PC-9 (cell line): ENCODE measurements around the gene ABHD17A. TPM values are rescaled to one million over a fixed set of nuclear protein-coding genes. Genes with fewer than 3 reads are reported as not detected.

Source experiments
- BruUV-seq: library from RNA; stranded (reverse); fragments of 400-500 nt; replicated peaks from 2 replicates; lab custom pipeline; 2021; lab: Mats Ljungman, UMichigan
- CTCF ChIA-PET: fragments of 300-600 bp; sonication (Branson Sonifier 250); formaldehyde crosslinking; loops from one replicate; lab custom pipeline; 2022; ENCODE audit warnings: antibody characterized with exemption; lab: Charles Lee
- POLR2A ChIA-PET: fragments of 300-600 bp; sonication (Branson Sonifier 250); formaldehyde crosslinking; loops from one replicate; lab custom pipeline; 2022; ENCODE audit warnings: antibody characterized with exemption; ENCODE audit not compliant: unreplicated experiment; lab: Charles Lee
- DNase-seq, 2 experiments: peaks; one replicate each; pipeline versions ENCODE4 v3.0.0 to v3.0.0-alpha.2; 2015 to 2022; ENCODE audit warnings: mixed read lengths in 1 of 2
- H2AFZ ChIP-seq: fragments of 200-600 bp; sonication (generic); 2 replicates; pipeline ENCODE4 v1.8.1; 2017; ENCODE audit warnings: antibody characterized with exemption
- H3F3A ChIP-seq: fragments of 200-600 bp; sonication (generic); 2 replicates; pipeline ENCODE4 v1.8.1; 2017; ENCODE audit warnings: antibody characterized with exemption, mild to moderate bottlenecking, low read depth; ENCODE audit not compliant: insufficient read depth
- H3K27ac ChIP-seq: fragments of 200-600 bp; sonication (generic); 2 replicates; pipeline ENCODE4 v1.6.1; 2016; ENCODE audit warnings: mixed run types
- H3K27me3 ChIP-seq: fragments of 200-600 bp; sonication (generic); 2 replicates; pipeline ENCODE4 v1.6.1; 2016; ENCODE audit warnings: low read depth, mixed run types; ENCODE audit not compliant: insufficient read depth
- H3K36me3 ChIP-seq: fragments of 200-600 bp; sonication (generic); 2 replicates; pipeline ENCODE4 v1.6.1; 2016; ENCODE audit warnings: low read depth, mixed run types
- H3K4me1 ChIP-seq: fragments of 200-600 bp; sonication (generic); replicated peaks from 2 replicates; pipeline ENCODE4 v1.6.1; 2016; ENCODE audit warnings: mixed run types; ENCODE audit not compliant: insufficient read depth
- H3K4me2 ChIP-seq: fragments of 200-600 bp; sonication (generic); 2 replicates; pipeline ENCODE4 v1.6.1; 2017; ENCODE audit warnings: mixed run types
- H3K4me3 ChIP-seq: fragments of 200-600 bp; sonication (generic); 2 replicates; pipeline ENCODE4 v1.6.1; 2016; ENCODE audit warnings: mixed run types
- H3K79me2 ChIP-seq: fragments of 200-600 bp; sonication (generic); 2 replicates; pipeline ENCODE4 v1.6.1; 2017; ENCODE audit warnings: low read depth, mixed run types
- H3K9me2 ChIP-seq: fragments of 200-600 bp; sonication (generic); 2 replicates; pipeline ENCODE4 v1.8.1; 2017; ENCODE audit warnings: mild to moderate bottlenecking; ENCODE audit not compliant: insufficient read depth
- H3K9me3 ChIP-seq: fragments of 200-600 bp; sonication (generic); 2 replicates; pipeline ENCODE4 v1.8.1; 2016; ENCODE audit warnings: low read depth; ENCODE audit not compliant: insufficient read depth
- H4K20me1 ChIP-seq: fragments of 200-600 bp; sonication (generic); 2 replicates; pipeline ENCODE4 v1.8.1; 2017; ENCODE audit not compliant: insufficient read depth
- CTCF ChIP-seq: fragments of 200-600 bp; sonication (generic); conservative IDR thresholded peaks from 2 replicates; pipeline ENCODE4 v1.6.1; 2017; ENCODE audit warnings: mixed run types, antibody characterized with exemption, mild to moderate bottlenecking, moderate library complexity
- EZH2 ChIP-seq: fragments of 200-600 bp; sonication (generic); IDR thresholded peaks from 2 replicates; pipeline ENCODE4 v1.8.0; 2017; ENCODE audit warnings: antibody characterized with exemption, low read depth
- intact Hi-C: fragments of 100-400 bp; cut with micrococcal nuclease; formaldehyde crosslinking; loops from one replicate; pipeline ENCODE4 v1.10.0; 2022; ENCODE audit not compliant: unreplicated experiment
- total RNA-seq: library from RNA; stranded (reverse); gene quantifications from 2 replicates; pipeline ENCODE4 v1.2.3, GENCODE V29; 2021

The ABHD17A gene
- total RNA-seq, 1 experiment from 2014 or later, result 35.9 TPM

GRCh38 chr19:1863638-1864479, 21.4 kb downstream of the ABHD17A start:
- H3K4me1 ChIP-seq, result peaks cover 10% of the 10 kb centered on the region; the same call in 1 of the 2 replicates
- no peaks in the 10 kb centered on the region for H3K27me3 ChIP-seq
- H3K27ac ChIP-seq, result peak overlapping the region; percentile 83
- peak; percentile 70 to 90 for DNase-seq
- no TSS peak for BruUV-seq
- peak overlapping the region; percentile 79 for H2AFZ ChIP-seq
- TF ChIP-seq CTCF (no peak), EZH2 (no peak)
- intact Hi-C loops, result loop anchor here (2.0 kb wide), 1 partner anchor 41 kb away; the partner anchor contains the start of genes ADAT3 and SCAMP4
- no peaks in the 10 kb centered on the region for H3K36me3 ChIP-seq
- ChIA-PET CTCF (interaction anchor here (0.9 kb wide), 1 partner anchor 33 kb away, joined by 4 read pairs; no protein-coding TSS in a partner anchor), POLR2A (interaction anchor here (0.6 kb wide), 1 partner anchor 11 kb away, joined by 6 read pairs; no protein-coding TSS in a partner anchor)
- H3F3A ChIP-seq, result no peaks in the 10 kb centered on the region
- H3K4me3 ChIP-seq, result peak overlapping the region; percentile 78
- no peaks in the 10 kb centered on the region for H3K9me3 ChIP-seq
- no peaks in the 10 kb centered on the region for H3K9me2 ChIP-seq
- peaks cover 24% of the 10 kb centered on the region for H4K20me1 ChIP-seq
- peaks cover 37% of the 10 kb centered on the region for H3K79me2 ChIP-seq
- peak overlapping the region; percentile 87 for H3K4me2 ChIP-seq

- Histone ChIP-seq H3F3A (no peaks in the 10 kb centered on the region), H3K4me2 (peak within 1 kb of the TSS; percentile 93), H3K9me3 (no peaks in the 10 kb centered on the region), H3K36me3 (no peaks in the 10 kb centered on the region), H3K27me3 (no peaks in the 10 kb centered on the region), H3K79me2 (peaks cover 43% of the 10 kb centered on the region), H2AFZ (peak within 1 kb of the TSS; percentile 79), H3K27ac (peak within 1 kb of the TSS; percentile 83), H4K20me1 (peaks cover 30% of the 10 kb centered on the region), H3K9me2 (no peaks in the 10 kb centered on the region), H3K4me3 (peak within 1 kb of the TSS; percentile 81), H3K4me1 (peaks cover 10% of the 10 kb centered on the region; the same call in 1 of the 2 replicates)
- ChIA-PET CTCF (no interaction called here), POLR2A (no interaction called here)
- no TSS peak for BruUV-seq
- TF ChIP-seq CTCF (no peak), EZH2 (no peak)
- intact Hi-C loops, result no loop called here
- DNase-seq, result no peak
These were observed 22.0 kb downstream of the ABHD17A start, which contains the start of gene KLF16 for GRCh38 chr19:1863328-1863637. TSS of gene KLF16 (minus strand) at chr19:1863579. CDS start at chr19:1863497, 82 bp downstream.

DNA sequence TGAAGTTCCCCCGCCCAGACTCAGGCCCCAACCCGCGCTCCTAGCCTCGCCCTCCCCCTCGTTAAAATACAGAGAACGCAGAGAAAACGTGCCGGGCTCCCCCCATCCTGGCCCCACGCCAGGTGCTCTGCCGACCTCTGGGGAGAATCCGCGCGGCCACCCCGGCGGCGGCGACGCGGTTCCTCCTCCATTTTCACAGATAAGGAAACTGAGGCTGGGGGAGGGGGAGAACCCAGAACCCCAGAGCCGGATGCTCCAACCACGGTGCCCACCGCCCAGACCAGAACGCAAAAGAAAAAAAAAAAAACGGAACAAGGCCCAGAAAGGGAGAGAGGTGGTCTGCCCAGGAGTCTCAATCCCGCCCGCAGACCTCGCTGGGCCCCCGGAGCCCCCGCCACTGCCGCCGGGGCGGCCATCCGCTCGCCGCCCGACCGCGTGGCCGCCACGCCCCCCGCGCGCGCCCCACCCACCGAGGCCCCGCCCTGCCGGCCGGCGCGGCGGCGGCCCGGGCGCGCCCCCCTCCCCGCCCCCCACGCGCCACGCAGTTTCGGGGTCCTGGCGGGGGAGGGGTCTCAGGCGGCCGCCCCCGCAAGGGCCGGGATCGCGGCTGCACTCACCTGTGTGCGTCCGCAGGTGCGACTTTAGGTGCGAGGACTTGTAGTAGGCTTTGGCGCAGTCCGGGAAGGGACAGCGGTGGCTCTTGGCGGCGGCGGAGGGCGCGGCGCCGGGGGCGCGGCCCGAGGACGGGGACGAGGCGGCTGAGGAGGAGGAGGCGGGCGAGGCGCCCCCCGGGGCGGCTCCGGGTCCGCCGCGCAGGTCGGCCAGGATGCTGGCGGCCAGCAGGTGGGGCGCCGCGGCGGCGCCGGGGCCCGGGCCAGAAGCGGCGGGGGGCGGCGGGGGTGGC, 22.6 kb downstream of the ABHD17A start:
- Histone ChIP-seq H3K27ac (no peak overlapping the region), H3K4me3 (peak overlapping the region; percentile 81), H3K9me2 (no peaks in the 10 kb centered on the region), H3K4me1 (peaks cover 10% of the 10 kb centered on the region; the same call in 1 of the 2 replicates), H3K9me3 (no peaks in the 10 kb centered on the region), H3F3A (no peaks in the 10 kb centered on the region), H3K79me2 (peaks cover 49% of the 10 kb centered on the region), H3K27me3 (no peaks in the 10 kb centered on the region), H3K4me2 (peak overlapping the region; percentile 93), H3K36me3 (no peaks in the 10 kb centered on the region), H4K20me1 (peaks cover 36% of the 10 kb centered on the region), H2AFZ (peak overlapping the region; percentile 55; the same call in 1 of the 2 replicates)
- CTCF ChIA-PET, result no interaction called here
- POLR2A ChIA-PET, result no interaction called here
- intact Hi-C loops, result no loop called here
- peak in 1 of 2 experiments; percentile 44 for DNase-seq
- TSS peak; percentile 46 for BruUV-seq
- no peak for TF ChIP-seq EZH2
- no peak for TF ChIP-seq CTCF
